Measurements from ENCODE around the gene MPP1. TPM values are rescaled to one million over a fixed set of nuclear protein-coding genes. Genes with fewer than 3 reads are reported as not detected.

Gene MPP1
- total and polyA plus RNA-seq, 2 of the 8 experiments (the other 6 are each of a cell fraction or from before 2014, with no cell fraction given) = 7.6 to 13.4 TPM

- no peak overlapping the region for H3K27ac ChIP-seq (ENCODE audit: low read depth, low read length)
- H3K4me1 ChIP-seq (replicated peaks in 1 of 4; ENCODE audit: control insufficient read depth in 3 of 4, insufficient read depth in 4 of 4, low read length in 3 of 4) = no peaks in the 10 kb centered on the region
- DNase-seq (ENCODE audit: low read depth in 1 of 2, low spot score in 2 of 2) (no peak), FAIRE-seq (no peak)
- H3K27me3 ChIP-seq (replicated peaks in 1 of 4; ENCODE audit: control insufficient read depth in 3 of 4, extremely low read depth in 1 of 4, insufficient read depth in 3 of 4, low read length in 3 of 4) = no peaks in the 10 kb centered on the region
- no peak overlapping the region for H2BK12ac ChIP-seq (ENCODE audit: low read depth, low read length)
- H4K20me1 ChIP-seq (replicated peaks in 1 of 2; ENCODE audit: control insufficient read depth in 1 of 2, insufficient read depth in 2 of 2, low read length in 2 of 2) = no peaks in the 10 kb centered on the region
- H3K79me1 ChIP-seq (ENCODE audit: low read depth, low read length) = no peaks in the 10 kb centered on the region
- POLR2A ChIA-PET (ENCODE audit: partially characterized antibody) = no interaction called here
- H3K4me2 ChIP-seq (ENCODE audit: insufficient read depth in 1 of 2, low read depth in 2 of 2, low read length in 2 of 2) = no peak overlapping the region
- H4K5ac ChIP-seq (ENCODE audit: insufficient read length, low read depth, low read length) = no peak overlapping the region
- no peak overlapping the region for H3K4ac ChIP-seq (replicated peaks; ENCODE audit: insufficient read length, low read depth, low read length)
- no peak overlapping the region for H3K56ac ChIP-seq (replicated peaks; ENCODE audit: insufficient read length, low read depth, low read length)
- no peak overlapping the region for H3K23ac ChIP-seq (ENCODE audit: insufficient read length)
- H2BK5ac ChIP-seq (ENCODE audit: low read depth, low read length) = no peak overlapping the region
- no peak overlapping the region for H4K8ac ChIP-seq (ENCODE audit: extremely low read depth, insufficient read depth, low read length)
- CTCF ChIA-PET (ENCODE audit: partially characterized antibody) = interaction anchor here (1.0 to 1.1 kb wide), 2 partner anchors 11 to 64 kb away, joined by 3 to 7 read pairs; no protein-coding TSS in a partner anchor
- no peak overlapping the region for H2AK5ac ChIP-seq (ENCODE audit: low read depth, low read length)
- H3K14ac ChIP-seq (ENCODE audit: insufficient read length) = no peak overlapping the region
- no peak overlapping the region for H4K91ac ChIP-seq (replicated peaks; ENCODE audit: insufficient read length, low read length)
- no peak overlapping the region for H2AFZ ChIP-seq (ENCODE audit: low read length)
- H2BK20ac ChIP-seq (ENCODE audit: low read length) = no peak overlapping the region
- no peak overlapping the region for H3K18ac ChIP-seq (ENCODE audit: extremely low read depth, low read length)
- WGBS, 2 experiments (ENCODE audit: extremely low coverage in 1 of 2, insufficient coverage in 1 of 2, insufficient read length in 1 of 2, insufficient replicate concordance in 2 of 2, low coverage in 1 of 2, low lambda C conversion rate in 2 of 2, missing lambda C conversion rate in 1 of 2) = 81% methylated on average over 2 of the region's 2 CpGs; no CpG with 5 or more reads in 1 of the 2 experiments
- H3K9me3 ChIP-seq (ENCODE audit: insufficient read depth in 2 of 2, low read depth in 1 of 2, low read length in 1 of 2) = no peaks in the 10 kb centered on the region
- no peak overlapping the region for H3K9ac ChIP-seq (replicated peaks in 1 of 4; ENCODE audit: extremely low read depth in 1 of 4, low read depth in 3 of 4, low read length in 3 of 4)
- H2BK120ac ChIP-seq (replicated peaks; ENCODE audit: low read depth, low read length) = no peak overlapping the region
- no peaks in the 10 kb centered on the region for H3K36me3 ChIP-seq (ENCODE audit: control insufficient read depth in 2 of 4, insufficient read depth in 4 of 4, low read length in 3 of 4)
- H3K79me2 ChIP-seq (ENCODE audit: control insufficient read depth in 1 of 2, insufficient read depth in 2 of 2, low read length in 2 of 2) = no peaks in the 10 kb centered on the region
- no peak overlapping the region for H2BK15ac ChIP-seq (ENCODE audit: low read length)
- no peaks in the 10 kb centered on the region for H3K23me2 ChIP-seq (ENCODE audit: low read depth, low read length)
- H3K4me3 ChIP-seq (ENCODE audit: extremely low read depth in 1 of 4, insufficient read depth in 2 of 4, low read depth in 3 of 4, low read length in 4 of 4) = no peak overlapping the region
- TF ChIP-seq RNF2 (IDR thresholded peaks at IDR 0.05; ENCODE audit: borderline replicate concordance, low read depth, low read length, missing control alignments, poor library complexity, severe bottlenecking) (no peak), SIX5 (IDR thresholded peaks at IDR 0.05; ENCODE audit: low read depth, low read length) (no peak), ATF2 (IDR thresholded peaks at IDR 0.05; ENCODE audit: low read length) (no peak), GABPA (IDR thresholded peaks at IDR 0.05; ENCODE audit: borderline replicate concordance, insufficient read depth, low read length) (no peak), CHD1 (IDR thresholded peaks at IDR 0.05; ENCODE audit: low read depth, low read length) (no peak), TAF1 (IDR thresholded peaks at IDR 0.05; ENCODE audit: low read depth, low read length) (no peak), HDAC6 (IDR thresholded peaks at IDR 0.05; ENCODE audit: low read depth, low read length) (no peak), EZH2 (IDR thresholded peaks at IDR 0.05; ENCODE audit: low read depth, low read length, severe bottlenecking) (no peak), CTBP2 (IDR thresholded peaks at IDR 0.05; ENCODE audit: borderline replicate concordance, insufficient read depth, insufficient read length, low read length) (no peak), BRCA1 (IDR thresholded peaks at IDR 0.05; ENCODE audit: low read depth, low read length) (no peak), CHD2 (IDR thresholded peaks at IDR 0.05; ENCODE audit: low read length) (no peak), SUZ12 (IDR thresholded peaks at IDR 0.05; ENCODE audit: low read length) (no peak), BACH1 (IDR thresholded peaks at IDR 0.05; ENCODE audit: low read length) (no peak)
Measured at GRCh38 chrX:154828016-154828408, 22.7 kb upstream of the MPP1 start.

All from H1 (cell line).